Prostate gland (tissue), 2 donors: ENCODE measurements around the gene MATN1.

ENCODE experiments used
- CTCF ChIP-seq, 4 experiments: fragments of 200-600 bp in 2 of 4; fragments of 450-650 bp in 2 of 4; sonication (generic) in 2 of 4; IDR thresholded peaks; 1 replicate in 3 of 4; 2 replicates in 1 of 4; pipeline ENCODE4 v1.5.1; 2016 to 2019; ENCODE audit warnings: antibody characterized with exemption in 4 of 4, mild to moderate bottlenecking in 2 of 4, moderate library complexity in 2 of 4
- POLR2A ChIP-seq: fragments of 450-650 bp; IDR thresholded peaks from one replicate; pipeline ENCODE4 v1.6.1; 2016; ENCODE audit warnings: antibody characterized with exemption, mild to moderate bottlenecking

GRCh38 chr1:30726773-30727684 lies 3.6 kb upstream of the MATN1 start:
- TF ChIP-seq POLR2A (no peak), CTCF (IDR thresholded peaks at IDR 0.05) (no peak)
